Activated T-helper 17 cell treated with anti-CD3 and anti-CD28 coated beads, Interleukin-2, amount 50 U/mL, for 72 hours (primary cell): ENCODE results near the gene ARMC8. TPM values are rescaled to one million over a fixed set of nuclear protein-coding genes. Genes with fewer than 3 reads are reported as not detected.
A peak's percentile ranks its signal among the peaks of the same experiment; 100 is the strongest.

Source experiments
- ATAC-seq: fragments of 150-1000 bp; cut with Tn5 transposase; replicated peaks from 2 replicates; pipeline ENCODE4 v1.10.0; 2021; ENCODE audit warnings: mild to moderate bottlenecking, moderate library complexity
- H3K27ac Mint-ChIP-seq: one replicate; pipeline ENCODE4 v1.8.0; 2022; ENCODE audit warnings: mixed read lengths
- H3K27me3 Mint-ChIP-seq: one replicate; pipeline ENCODE4 v1.8.0; 2022; ENCODE audit warnings: mixed read lengths
- H3K36me3 Mint-ChIP-seq: one replicate; pipeline ENCODE4 v1.8.0; 2022; ENCODE audit warnings: low read depth, mild to moderate bottlenecking, mixed read lengths
- H3K4me1 Mint-ChIP-seq: one replicate; pipeline ENCODE4 v1.8.0; 2022; ENCODE audit warnings: mixed read lengths
- H3K4me3 Mint-ChIP-seq: one replicate; pipeline ENCODE4 v1.8.0; 2022; ENCODE audit warnings: mild to moderate bottlenecking, mixed read lengths
- H3K9me3 Mint-ChIP-seq: one replicate; pipeline ENCODE4 v1.8.0; 2022; ENCODE audit warnings: mixed read lengths
- total RNA-seq, 2 donors: library from RNA; stranded (reverse); gene quantifications; one replicate each; pipeline ENCODE4 v1.2.3, GENCODE V29; 2022

ARMC8 gene
- total RNA-seq, 2 donors from 2014 or later: 30.0 to 39.7 TPM

GRCh38 chr3:138284957-138285477 lies 97.9 kb downstream of the ARMC8 start:
- Mint-ChIP-seq H3K36me3 (no peaks in the 10 kb centered on the region), H3K4me1 (peaks cover 17% of the 10 kb centered on the region)
- no peak for ATAC-seq

DNA sequence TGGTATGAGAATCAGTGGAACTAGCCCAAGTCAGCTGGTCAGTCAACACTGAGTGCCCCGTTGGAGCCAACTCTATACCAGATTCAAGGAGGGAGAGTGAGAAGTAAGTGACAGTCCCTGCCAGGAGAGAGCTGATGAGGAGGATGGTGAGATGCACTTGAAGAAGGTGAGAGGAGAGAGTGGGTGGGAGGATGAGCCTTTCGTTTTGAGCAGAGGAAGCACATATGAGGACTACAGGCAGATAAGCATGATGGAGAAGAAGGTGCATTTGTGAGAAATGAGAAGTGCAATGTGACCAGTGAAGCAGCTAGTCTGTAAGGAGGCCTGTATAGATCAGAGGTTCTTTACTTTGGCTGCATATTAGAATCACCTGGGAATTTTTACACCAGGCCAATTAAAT lies 102.2 kb downstream of the ARMC8 start:
- Mint-ChIP-seq H3K36me3 (peaks cover 36% of the 10 kb centered on the region), H3K4me1 (peaks cover 14% of the 10 kb centered on the region), H3K4me3 (peak overlapping the region; percentile 52), H3K9me3 (no peaks in the 10 kb centered on the region), H3K27ac (peak overlapping the region; percentile 86), H3K27me3 (no peaks in the 10 kb centered on the region)
- peak; percentile 77 for ATAC-seq

More at GRCh38 chr3:138284957-138285477, 97.9 kb downstream of the ARMC8 start:
- Mint-ChIP-seq H3K27ac (no peak overlapping the region), H3K9me3 (no peaks in the 10 kb centered on the region), H3K27me3 (no peaks in the 10 kb centered on the region), H3K4me3 (no peak overlapping the region)

- peak; percentile 93 for ATAC-seq
- H3K4me3 Mint-ChIP-seq: peak overlapping the region; percentile 52
- no peaks in the 10 kb centered on the region for H3K9me3 Mint-ChIP-seq
- H3K27me3 Mint-ChIP-seq: no peaks in the 10 kb centered on the region
- H3K4me1 Mint-ChIP-seq: peaks cover 17% of the 10 kb centered on the region
- H3K36me3 Mint-ChIP-seq: peaks cover 40% of the 10 kb centered on the region
- peak overlapping the region; percentile 86 for H3K27ac Mint-ChIP-seq
These were observed 102.6 kb downstream of the ARMC8 start for GRCh38 chr3:138289701-138290100.

DNA sequence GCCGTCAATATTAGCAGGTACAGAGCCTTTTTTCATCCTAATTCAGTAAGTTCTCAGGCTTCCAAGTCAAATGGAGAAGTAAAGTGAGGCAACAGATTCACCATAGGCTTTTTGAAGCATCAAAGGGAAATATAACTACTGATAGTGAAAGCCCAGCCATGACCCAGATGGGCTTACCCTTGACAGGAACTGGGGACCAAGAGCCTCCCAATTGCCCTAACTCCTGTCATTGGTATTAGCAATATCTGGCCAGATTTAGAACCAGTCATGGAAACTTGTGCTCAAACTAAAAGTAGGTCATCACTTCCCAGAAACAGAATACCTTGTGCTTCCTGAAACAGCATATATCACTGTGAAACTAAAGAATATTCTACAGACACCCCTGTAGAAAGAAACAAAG lies 109.5 kb downstream of the ARMC8 start:
- H3K27ac Mint-ChIP-seq: peak overlapping the region; percentile 95
- no peaks in the 10 kb centered on the region for H3K27me3 Mint-ChIP-seq
- ATAC-seq: peak; percentile 90
- no peaks in the 10 kb centered on the region for H3K9me3 Mint-ChIP-seq
- H3K36me3 Mint-ChIP-seq: peaks cover 80% of the 10 kb centered on the region
- peak overlapping the region; percentile 76 for H3K4me3 Mint-ChIP-seq
- peaks cover 30% of the 10 kb centered on the region for H3K4me1 Mint-ChIP-seq

- H3K4me1 Mint-ChIP-seq: peaks cover 30% of the 10 kb centered on the region
- peak; percentile 71 for ATAC-seq
- peak overlapping the region; percentile 95 for H3K27ac Mint-ChIP-seq
- H3K4me3 Mint-ChIP-seq: peak overlapping the region; percentile 76
- H3K27me3 Mint-ChIP-seq: no peaks in the 10 kb centered on the region
- no peaks in the 10 kb centered on the region for H3K9me3 Mint-ChIP-seq
- peaks cover 75% of the 10 kb centered on the region for H3K36me3 Mint-ChIP-seq
These were observed 110.0 kb downstream of the ARMC8 start for GRCh38 chr3:138297059-138297607.

DNA sequence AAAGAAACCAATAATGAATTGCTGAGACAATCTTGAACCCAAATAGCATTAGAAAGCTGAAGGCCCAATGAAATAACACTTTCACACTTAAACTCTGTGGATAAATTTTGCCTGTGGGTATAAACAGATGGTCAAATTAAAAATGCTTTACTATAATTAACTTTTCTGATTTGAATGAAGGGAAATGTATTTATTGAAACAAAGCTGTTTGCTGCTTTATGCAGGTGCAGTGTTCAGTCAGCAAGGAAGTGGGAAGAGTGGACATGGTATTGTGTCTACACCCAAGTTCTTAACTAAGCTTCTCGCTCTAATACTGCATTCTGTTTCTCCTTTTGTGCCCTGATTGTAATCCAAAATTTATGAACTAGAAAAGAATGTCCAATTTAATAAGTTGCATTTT lies 110.8 kb downstream of the ARMC8 start:
- Mint-ChIP-seq H3K9me3 (no peaks in the 10 kb centered on the region), H3K4me3 (peak overlapping the region; percentile 76), H3K36me3 (peaks cover 67% of the 10 kb centered on the region), H3K27ac (peak overlapping the region; percentile 95), H3K27me3 (no peaks in the 10 kb centered on the region), H3K4me1 (peaks cover 30% of the 10 kb centered on the region)
- no peak for ATAC-seq

DNA sequence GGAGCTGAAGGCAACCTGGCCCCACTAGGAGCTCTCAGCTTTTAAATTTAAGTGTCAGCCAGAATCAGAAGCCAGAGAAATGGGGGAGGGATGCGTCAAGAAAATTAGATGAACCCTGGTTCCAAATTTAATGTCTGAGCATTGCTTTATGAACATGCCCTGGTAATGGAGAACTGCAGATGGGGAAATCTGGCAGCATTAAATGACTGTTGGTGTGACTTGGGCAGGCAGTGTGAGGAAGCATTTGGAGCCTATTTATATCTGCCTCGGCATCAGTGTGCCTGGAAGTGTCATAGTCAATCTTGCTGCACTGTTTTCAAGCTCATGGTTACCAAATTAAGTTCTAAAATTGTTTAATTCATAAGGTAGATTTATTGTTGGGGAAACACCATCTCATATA lies 113.5 kb downstream of the ARMC8 start:
- ATAC-seq: no peak
- Mint-ChIP-seq H3K27ac (peak overlapping the region; percentile 65), H3K9me3 (no peaks in the 10 kb centered on the region), H3K36me3 (peaks cover 46% of the 10 kb centered on the region), H3K27me3 (no peaks in the 10 kb centered on the region), H3K4me1 (peaks cover 19% of the 10 kb centered on the region), H3K4me3 (no peak overlapping the region)

GRCh38 chr3:138303474-138303873 lies 116.4 kb downstream of the ARMC8 start:
- Mint-ChIP-seq H3K36me3 (peaks cover 25% of the 10 kb centered on the region), H3K9me3 (peaks cover 7% of the 10 kb centered on the region), H3K27ac (no peak overlapping the region), H3K27me3 (no peaks in the 10 kb centered on the region), H3K4me1 (peaks cover 4% of the 10 kb centered on the region), H3K4me3 (no peak overlapping the region)
- no peak for ATAC-seq

DNA sequence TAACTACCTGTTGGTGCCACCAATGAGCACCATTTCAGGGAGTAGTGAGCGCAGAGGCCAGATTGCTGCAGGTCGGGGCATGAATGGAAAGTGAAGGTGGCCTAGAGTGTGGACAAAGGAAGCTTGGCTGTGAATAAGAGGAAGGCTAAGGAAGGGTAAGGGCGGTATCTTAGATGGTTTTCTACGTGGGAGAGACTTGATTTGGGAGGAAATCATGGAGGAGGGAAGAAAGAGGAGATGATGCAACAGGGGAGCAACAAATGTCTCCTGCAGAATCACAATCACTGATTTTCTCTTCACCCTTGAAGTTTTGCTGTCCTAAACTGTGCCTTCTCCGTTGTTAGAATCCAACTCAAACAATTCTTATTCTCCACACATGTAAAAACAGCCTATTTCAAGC lies 120.8 kb downstream of the ARMC8 start:
- H3K27me3 Mint-ChIP-seq: no peaks in the 10 kb centered on the region
- no peaks in the 10 kb centered on the region for H3K4me1 Mint-ChIP-seq
- no peak overlapping the region for H3K4me3 Mint-ChIP-seq
- peaks cover 11% of the 10 kb centered on the region for H3K36me3 Mint-ChIP-seq
- H3K27ac Mint-ChIP-seq: no peak overlapping the region
- no peak for ATAC-seq
- H3K9me3 Mint-ChIP-seq: peaks cover 27% of the 10 kb centered on the region

- Mint-ChIP-seq H3K4me1 (no peaks in the 10 kb centered on the region), H3K4me3 (no peak overlapping the region), H3K36me3 (peaks cover 11% of the 10 kb centered on the region), H3K9me3 (peaks cover 27% of the 10 kb centered on the region), H3K27ac (no peak overlapping the region), H3K27me3 (no peaks in the 10 kb centered on the region)
- ATAC-seq: no peak
These were observed 121.7 kb downstream of the ARMC8 start for GRCh38 chr3:138308783-138309182.

DNA sequence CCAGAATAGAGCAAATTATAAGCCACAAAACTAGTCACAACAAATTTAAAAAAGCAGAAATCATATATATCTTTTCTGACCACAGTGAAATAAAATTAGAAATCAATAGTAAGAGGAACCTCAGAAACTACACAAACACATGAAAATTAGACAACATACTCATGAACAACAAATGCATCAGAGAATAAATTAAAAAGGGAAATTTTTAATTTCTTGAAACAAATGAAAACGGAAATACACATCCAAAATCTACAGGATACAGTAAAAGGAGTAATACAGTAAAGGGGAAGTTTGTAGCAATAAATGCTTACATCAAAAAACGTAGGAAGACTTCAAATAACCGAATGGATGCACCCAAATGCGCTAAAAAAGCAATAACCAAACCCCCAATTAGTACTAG lies 123.4 kb downstream of the ARMC8 start:
- Mint-ChIP-seq H3K36me3 (peaks cover 6% of the 10 kb centered on the region), H3K4me3 (no peak overlapping the region), H3K27ac (no peak overlapping the region), H3K27me3 (no peaks in the 10 kb centered on the region), H3K4me1 (no peaks in the 10 kb centered on the region), H3K9me3 (peaks cover 27% of the 10 kb centered on the region)
- no peak for ATAC-seq

- H3K9me3 Mint-ChIP-seq: peaks cover 19% of the 10 kb centered on the region
- H3K4me3 Mint-ChIP-seq: no peak overlapping the region
- H3K27ac Mint-ChIP-seq: no peak overlapping the region
- no peaks in the 10 kb centered on the region for H3K36me3 Mint-ChIP-seq
- no peaks in the 10 kb centered on the region for H3K4me1 Mint-ChIP-seq
- H3K27me3 Mint-ChIP-seq: no peaks in the 10 kb centered on the region
- ATAC-seq: no peak
These were observed 127.7 kb downstream of the ARMC8 start for GRCh38 chr3:138314751-138315150.

GRCh38 chr3:138317687-138318086 lies 130.6 kb downstream of the ARMC8 start:
- Mint-ChIP-seq H3K36me3 (no peaks in the 10 kb centered on the region), H3K9me3 (peaks cover under 1% of the 10 kb centered on the region), H3K27ac (no peak overlapping the region), H3K4me3 (no peak overlapping the region), H3K4me1 (peaks cover 5% of the 10 kb centered on the region), H3K27me3 (no peaks in the 10 kb centered on the region)
- ATAC-seq: no peak

DNA sequence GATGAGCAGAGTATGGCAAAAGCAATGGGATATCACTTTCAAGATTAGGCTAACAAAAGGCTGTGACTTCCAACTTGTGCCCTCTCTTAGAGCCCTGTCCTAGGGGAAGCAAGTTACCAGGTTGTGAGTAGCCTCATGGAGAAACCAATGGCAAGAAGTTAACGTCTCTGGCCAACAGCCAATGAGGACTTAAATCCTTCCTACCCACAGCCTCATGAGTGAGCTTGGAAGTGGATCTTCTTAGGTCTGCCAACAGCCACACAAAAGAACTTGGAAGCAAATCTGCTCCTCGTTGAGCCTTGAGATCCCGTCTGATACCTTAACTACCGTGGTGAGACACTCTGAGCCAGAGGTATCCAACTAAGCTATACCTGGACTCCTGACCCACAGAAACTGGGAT lies 136.9 kb downstream of the ARMC8 start:
- H3K4me3 Mint-ChIP-seq: no peak overlapping the region
- no peaks in the 10 kb centered on the region for H3K27me3 Mint-ChIP-seq
- H3K4me1 Mint-ChIP-seq: peaks cover 21% of the 10 kb centered on the region
- peak overlapping the region; percentile 57 for H3K27ac Mint-ChIP-seq
- ATAC-seq: no peak
- H3K9me3 Mint-ChIP-seq: no peaks in the 10 kb centered on the region
- H3K36me3 Mint-ChIP-seq: no peaks in the 10 kb centered on the region

DNA sequence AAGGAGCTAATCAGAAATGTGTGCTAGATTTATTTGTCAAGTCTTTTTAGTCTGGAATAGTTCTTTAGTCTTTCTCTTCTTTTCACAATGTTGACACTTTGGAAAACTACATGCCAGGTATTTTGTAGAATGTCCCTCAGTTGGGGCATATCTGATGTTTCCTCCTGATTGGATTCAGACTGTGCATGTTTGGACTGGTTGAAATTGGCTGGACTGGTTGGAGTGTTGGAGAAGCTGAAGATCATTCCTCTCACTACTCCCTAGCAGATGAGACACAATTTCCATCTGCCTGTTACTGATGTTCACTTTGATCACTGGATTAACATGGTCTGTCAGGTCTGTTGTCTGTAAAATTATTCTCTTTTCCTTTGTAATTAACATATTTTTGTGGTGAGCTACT lies 138.9 kb downstream of the ARMC8 start:
- Mint-ChIP-seq H3K36me3 (no peaks in the 10 kb centered on the region), H3K27ac (no peak overlapping the region), H3K4me3 (no peak overlapping the region), H3K4me1 (peaks cover 28% of the 10 kb centered on the region), H3K27me3 (no peaks in the 10 kb centered on the region), H3K9me3 (no peaks in the 10 kb centered on the region)
- ATAC-seq: no peak
